GM12878 (cell line): ENCODE data around the gene DPYSL4.

Source experiments
- MXI1 ChIP-seq: fragments of 150-350 bp; IDR thresholded peaks from 2 replicates; pipeline ENCODE4 v1.6.1; 2011; ENCODE audit warnings: low read depth, mild to moderate bottlenecking, inconsistent platforms, low read length, improper control_type of control experiment
- NR2C2 ChIP-seq: IDR thresholded peaks from 2 replicates; pipeline ENCODE4 v1.6.1; 2011; ENCODE audit warnings: borderline replicate concordance, low read depth; ENCODE audit not compliant: control insufficient read depth, insufficient read length
- RCOR1 ChIP-seq: conservative IDR thresholded peaks from 2 replicates; pipeline ENCODE4 v1.6.1; 2012; ENCODE audit warnings: low read depth, low read length, improper control_type of control experiment
- SMAD1 ChIP-seq: fragments of 450-650 bp; IDR thresholded peaks from 2 replicates; pipeline ENCODE4 v1.6.1; 2018; ENCODE audit warnings: mild to moderate bottlenecking, low read depth; ENCODE audit not compliant: partially characterized antibody
- TAF1 ChIP-seq: IDR thresholded peaks from 2 replicates; pipeline ENCODE4 v1.6.1; 2011; ENCODE audit warnings: mild to moderate bottlenecking, low read depth, low read length, borderline replicate concordance
- TF ChIP-seq, protein P1 (sequence below): IDR thresholded peaks from 2 replicates; pipeline ENCODE4 v1.6.1; 2012; ENCODE audit warnings: low read depth, low read length, improper control_type of control experiment
- TF ChIP-seq, protein P2 (sequence below): IDR thresholded peaks from 2 replicates; pipeline ENCODE4 v1.6.1; 2011; ENCODE audit warnings: low read depth, low read length, improper control_type of control experiment, borderline replicate concordance
- TF ChIP-seq, protein P3 (sequence below), 3 experiments: IDR thresholded peaks in 2 of 3; conservative IDR thresholded peaks in 1 of 3; 2 replicates each; pipeline ENCODE4 v1.5.1; 2011; ENCODE audit warnings: low read depth in 3 of 3, low read length in 3 of 3, mild to moderate bottlenecking in 3 of 3, control low read depth in 2 of 3, moderate library complexity in 2 of 3, inconsistent platforms in 1 of 3, mixed read lengths in 1 of 3; ENCODE audit not compliant: control insufficient read depth in 2 of 3, insufficient read depth in 1 of 3; ENCODE audit errors: extremely low read depth in 1 of 3

DNA sequence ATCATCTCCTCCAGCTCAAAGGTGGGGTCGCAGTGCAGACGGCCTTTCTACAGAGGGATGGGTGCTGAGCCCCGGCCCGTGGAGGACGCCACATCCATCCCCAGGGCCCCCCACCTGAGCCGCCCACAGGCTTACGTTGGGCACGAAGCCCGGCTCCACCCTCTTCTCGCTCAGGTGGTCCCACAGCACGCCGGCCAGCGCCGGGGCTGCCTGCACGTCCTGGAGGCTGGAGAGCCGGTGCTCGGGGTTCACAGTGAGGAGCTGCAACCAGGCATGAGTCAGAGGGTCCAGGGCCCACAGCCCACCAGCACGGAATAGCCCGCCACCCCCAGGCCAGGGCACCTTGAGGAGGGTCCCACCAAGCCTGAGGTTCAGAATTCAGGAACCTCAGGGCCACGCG, 36.0 kb downstream of the DPYSL4 start:
- no peak for TF ChIP-seq SMAD1
- TF ChIP-seq, protein P1, sequence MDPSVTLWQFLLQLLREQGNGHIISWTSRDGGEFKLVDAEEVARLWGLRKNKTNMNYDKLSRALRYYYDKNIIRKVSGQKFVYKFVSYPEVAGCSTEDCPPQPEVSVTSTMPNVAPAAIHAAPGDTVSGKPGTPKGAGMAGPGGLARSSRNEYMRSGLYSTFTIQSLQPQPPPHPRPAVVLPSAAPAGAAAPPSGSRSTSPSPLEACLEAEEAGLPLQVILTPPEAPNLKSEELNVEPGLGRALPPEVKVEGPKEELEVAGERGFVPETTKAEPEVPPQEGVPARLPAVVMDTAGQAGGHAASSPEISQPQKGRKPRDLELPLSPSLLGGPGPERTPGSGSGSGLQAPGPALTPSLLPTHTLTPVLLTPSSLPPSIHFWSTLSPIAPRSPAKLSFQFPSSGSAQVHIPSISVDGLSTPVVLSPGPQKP = no peak
- TF ChIP-seq TAF1 = no peak
- TF ChIP-seq MXI1 = no peak
- TF ChIP-seq, protein P2, sequence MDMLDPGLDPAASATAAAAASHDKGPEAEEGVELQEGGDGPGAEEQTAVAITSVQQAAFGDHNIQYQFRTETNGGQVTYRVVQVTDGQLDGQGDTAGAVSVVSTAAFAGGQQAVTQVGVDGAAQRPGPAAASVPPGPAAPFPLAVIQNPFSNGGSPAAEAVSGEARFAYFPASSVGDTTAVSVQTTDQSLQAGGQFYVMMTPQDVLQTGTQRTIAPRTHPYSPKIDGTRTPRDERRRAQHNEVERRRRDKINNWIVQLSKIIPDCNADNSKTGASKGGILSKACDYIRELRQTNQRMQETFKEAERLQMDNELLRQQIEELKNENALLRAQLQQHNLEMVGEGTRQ = no peak
- TF ChIP-seq, protein P3, sequence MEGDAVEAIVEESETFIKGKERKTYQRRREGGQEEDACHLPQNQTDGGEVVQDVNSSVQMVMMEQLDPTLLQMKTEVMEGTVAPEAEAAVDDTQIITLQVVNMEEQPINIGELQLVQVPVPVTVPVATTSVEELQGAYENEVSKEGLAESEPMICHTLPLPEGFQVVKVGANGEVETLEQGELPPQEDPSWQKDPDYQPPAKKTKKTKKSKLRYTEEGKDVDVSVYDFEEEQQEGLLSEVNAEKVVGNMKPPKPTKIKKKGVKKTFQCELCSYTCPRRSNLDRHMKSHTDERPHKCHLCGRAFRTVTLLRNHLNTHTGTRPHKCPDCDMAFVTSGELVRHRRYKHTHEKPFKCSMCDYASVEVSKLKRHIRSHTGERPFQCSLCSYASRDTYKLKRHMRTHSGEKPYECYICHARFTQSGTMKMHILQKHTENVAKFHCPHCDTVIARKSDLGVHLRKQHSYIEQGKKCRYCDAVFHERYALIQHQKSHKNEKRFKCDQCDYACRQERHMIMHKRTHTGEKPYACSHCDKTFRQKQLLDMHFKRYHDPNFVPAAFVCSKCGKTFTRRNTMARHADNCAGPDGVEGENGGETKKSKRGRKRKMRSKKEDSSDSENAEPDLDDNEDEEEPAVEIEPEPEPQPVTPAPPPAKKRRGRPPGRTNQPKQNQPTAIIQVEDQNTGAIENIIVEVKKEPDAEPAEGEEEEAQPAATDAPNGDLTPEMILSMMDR (IDR thresholded peaks at IDR 0.05 in 2 of 3, conservative IDR thresholded peaks at IDR 0.05 in 1 of 3; ENCODE audit: control insufficient read depth in 2 of 3, extremely low read depth in 1 of 3, insufficient read depth in 1 of 3, low read depth in 3 of 3, low read length in 3 of 3) = no peak
- TF ChIP-seq RCOR1 = no peak
- TF ChIP-seq NR2C2 = no peak
